Activated T-helper 2 cell treated with anti-CD3 and anti-CD28 coated beads, Interferon-gamma antibody, Interleukin-2, Interleukin-4, amounts not matched to agents 10 μg/mL and 5 μg/mL and 100 μg/mL, durations not matched to agents 14 hours and 24 hours and 36 hours (primary cell): ENCODE results near the gene CXCL8. TPM values are rescaled to one million over a fixed set of nuclear protein-coding genes. Genes with fewer than 3 reads are reported as not detected.
A peak's percentile ranks its signal among the peaks of the same experiment; 100 is the strongest.
"Not testable (repeated sequence)": the region's sequence is repeated elsewhere in the genome, so short reads cannot be mapped to it uniquely, and the experiment has no call there.

Source experiments
- DNase-seq: peaks from one replicate; pipeline ENCODE4 v3.0.0; 2021; ENCODE audit warnings: low spot score
- H3K27ac Mint-ChIP-seq: one replicate; pipeline ENCODE4 v1.8.0; 2021; ENCODE audit warnings: mixed read lengths
- H3K27me3 Mint-ChIP-seq: one replicate; pipeline ENCODE4 v1.8.0; 2021; ENCODE audit warnings: low read depth, mixed read lengths
- H3K36me3 Mint-ChIP-seq: one replicate; pipeline ENCODE4 v1.8.0; 2021; ENCODE audit warnings: low read depth, mixed read lengths
- H3K4me1 Mint-ChIP-seq: one replicate; pipeline ENCODE4 v1.8.0; 2021; ENCODE audit warnings: low read depth, mixed read lengths
- H3K4me3 Mint-ChIP-seq: one replicate; pipeline ENCODE4 v1.8.0; 2021; ENCODE audit warnings: low read depth, mild to moderate bottlenecking, moderate library complexity, mixed read lengths
- H3K9me3 Mint-ChIP-seq: one replicate; pipeline ENCODE4 v1.8.0; 2021; ENCODE audit warnings: mixed read lengths
- intact Hi-C: fragments of 100-400 bp; cut with micrococcal nuclease; formaldehyde crosslinking; loops from one replicate; pipeline ENCODE4 v1.15.1; 2023
- total RNA-seq: library from RNA; stranded (reverse); gene quantifications from 2 replicates; pipeline ENCODE4 v1.2.3, GENCODE V29; 2022

CXCL8 gene
- total RNA-seq: 19.6 and 21.6 TPM in 2 replicates

DNA sequence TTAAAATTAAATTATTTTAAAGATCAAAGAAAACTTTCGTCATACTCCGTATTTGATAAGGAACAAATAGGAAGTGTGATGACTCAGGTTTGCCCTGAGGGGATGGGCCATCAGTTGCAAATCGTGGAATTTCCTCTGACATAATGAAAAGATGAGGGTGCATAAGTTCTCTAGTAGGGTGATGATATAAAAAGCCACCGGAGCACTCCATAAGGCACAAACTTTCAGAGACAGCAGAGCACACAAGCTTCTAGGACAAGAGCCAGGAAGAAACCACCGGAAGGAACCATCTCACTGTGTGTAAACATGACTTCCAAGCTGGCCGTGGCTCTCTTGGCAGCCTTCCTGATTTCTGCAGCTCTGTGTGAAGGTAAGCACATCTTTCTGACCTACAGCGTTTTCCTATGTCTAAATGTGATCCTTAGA is at the start of gene CXCL8:
Gene CXCL8 (plus strand): TSS at position 217 of the 426 bp plus-strand sequence. CDS start 90 bp downstream, at position 307.
- intact Hi-C loops: no loop called here
- no peaks in the 10 kb centered on the region for H3K27me3 Mint-ChIP-seq

DNA sequence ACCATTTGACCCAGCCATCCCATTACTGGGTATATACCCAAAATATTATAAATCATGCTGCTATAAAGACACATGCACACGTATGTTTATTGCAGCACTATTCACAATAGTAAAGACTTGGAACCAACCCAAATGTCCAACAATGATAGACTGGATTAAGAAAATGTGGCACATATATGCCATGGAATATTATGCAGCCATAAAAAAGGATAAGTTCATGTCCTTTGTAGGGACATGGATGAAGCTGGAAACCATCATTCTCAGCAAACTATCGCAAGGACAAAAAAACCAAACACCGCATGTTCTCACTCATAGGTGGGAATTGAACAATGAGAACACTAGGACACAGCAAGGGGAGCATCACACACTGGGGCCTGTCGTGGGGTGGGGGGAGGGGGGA is 49.2 kb upstream of the CXCL8 start:
- H3K9me3 Mint-ChIP-seq, H3K36me3 Mint-ChIP-seq, DNase-seq, H3K27me3 Mint-ChIP-seq, intact Hi-C loops, H3K27ac Mint-ChIP-seq, H3K4me3 Mint-ChIP-seq, H3K4me1 Mint-ChIP-seq: not testable (repeated sequence)

More for the DNA sequence above, at the start of gene CXCL8:
- H3K4me1 Mint-ChIP-seq: peaks cover 4% of the 10 kb centered on the region
- peaks cover 2% of the 10 kb centered on the region for H3K36me3 Mint-ChIP-seq
- DNase-seq: no peak
- H3K4me3 Mint-ChIP-seq: peak within 1 kb of the TSS; percentile 17
- H3K9me3 Mint-ChIP-seq: peaks cover 10% of the 10 kb centered on the region
- no peak within 1 kb of the TSS for H3K27ac Mint-ChIP-seq

GRCh38 chr4:73691759-73692158 is 48.6 kb upstream of the CXCL8 start:
- no peak overlapping the region for H3K27ac Mint-ChIP-seq
- intact Hi-C loops: no loop called here
- H3K4me3 Mint-ChIP-seq: no peak overlapping the region
- no peaks in the 10 kb centered on the region for H3K9me3 Mint-ChIP-seq
- H3K4me1 Mint-ChIP-seq: peaks cover 2% of the 10 kb centered on the region
- H3K36me3 Mint-ChIP-seq: no peaks in the 10 kb centered on the region
- no peak for DNase-seq
- H3K27me3 Mint-ChIP-seq: no peaks in the 10 kb centered on the region

DNA sequence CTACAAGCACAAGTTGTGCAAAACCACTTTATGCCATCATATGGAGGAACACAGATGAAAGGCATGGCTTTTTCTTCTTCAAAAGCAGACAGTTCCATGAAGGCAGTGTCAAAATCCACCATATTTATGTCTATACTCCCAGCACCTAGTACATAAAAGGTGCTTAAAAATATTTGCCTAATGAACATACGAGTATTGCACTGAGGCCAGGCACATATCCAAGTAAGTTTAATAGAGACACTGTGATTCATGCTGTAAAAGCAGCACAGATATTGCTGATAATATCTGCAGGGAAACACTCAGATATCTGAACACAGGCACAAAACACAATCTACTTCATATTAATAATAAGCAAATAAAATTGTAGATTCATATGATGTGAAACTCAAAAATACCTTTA is 48.1 kb upstream of the CXCL8 start:
- no peak overlapping the region for H3K27ac Mint-ChIP-seq
- H3K4me1 Mint-ChIP-seq: peaks cover 2% of the 10 kb centered on the region
- no peaks in the 10 kb centered on the region for H3K27me3 Mint-ChIP-seq
- H3K4me3 Mint-ChIP-seq: no peak overlapping the region
- DNase-seq: no peak
- intact Hi-C loops: no loop called here
- no peaks in the 10 kb centered on the region for H3K36me3 Mint-ChIP-seq
- H3K9me3 Mint-ChIP-seq: no peaks in the 10 kb centered on the region

- H3K4me1 Mint-ChIP-seq: peaks cover 2% of the 10 kb centered on the region
- no peaks in the 10 kb centered on the region for H3K36me3 Mint-ChIP-seq
- H3K9me3 Mint-ChIP-seq: no peaks in the 10 kb centered on the region
- DNase-seq: no peak
- no peak overlapping the region for H3K4me3 Mint-ChIP-seq
- H3K27me3 Mint-ChIP-seq: no peaks in the 10 kb centered on the region
- intact Hi-C loops: no loop called here
- H3K27ac Mint-ChIP-seq: no peak overlapping the region
Measured at GRCh38 chr4:73692701-73693100, 47.7 kb upstream of the CXCL8 start.

DNA sequence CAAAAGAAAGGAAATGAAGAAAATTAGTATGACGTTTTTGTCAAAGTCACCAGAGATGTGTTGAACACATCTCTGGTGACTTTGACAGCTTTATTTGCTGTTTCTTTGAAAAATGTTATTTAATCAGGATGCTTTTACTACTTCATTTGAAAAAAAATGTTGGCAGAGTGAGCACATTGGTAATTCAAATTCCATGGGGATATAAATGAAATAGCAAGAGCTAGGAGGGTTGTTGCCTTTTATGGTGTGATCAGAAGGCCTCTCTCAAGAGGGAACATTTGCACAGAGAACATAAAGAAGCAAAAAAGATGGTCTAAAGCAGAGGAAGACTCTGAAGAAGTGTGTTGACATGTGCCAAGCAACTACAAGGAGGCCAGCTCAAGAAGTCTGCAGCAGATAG is 46.6 kb upstream of the CXCL8 start:
- no peak overlapping the region for H3K4me3 Mint-ChIP-seq
- no peak overlapping the region for H3K27ac Mint-ChIP-seq

GRCh38 chr4:73698217-73698616 is 42.2 kb upstream of the CXCL8 start:
- DNase-seq: no peak
- Mint-ChIP-seq H3K4me1 (no peaks in the 10 kb centered on the region), H3K36me3 (no peaks in the 10 kb centered on the region), H3K4me3 (no peak overlapping the region), H3K27ac (no peak overlapping the region), H3K27me3 (no peaks in the 10 kb centered on the region), H3K9me3 (no peaks in the 10 kb centered on the region)
- intact Hi-C loops: no loop called here

More for the DNA sequence above, 46.6 kb upstream of the CXCL8 start:
- Mint-ChIP-seq H3K36me3 (no peaks in the 10 kb centered on the region), H3K27me3 (no peaks in the 10 kb centered on the region), H3K9me3 (no peaks in the 10 kb centered on the region), H3K4me1 (peaks cover 2% of the 10 kb centered on the region)
- intact Hi-C loops: no loop called here
- no peak for DNase-seq

DNA sequence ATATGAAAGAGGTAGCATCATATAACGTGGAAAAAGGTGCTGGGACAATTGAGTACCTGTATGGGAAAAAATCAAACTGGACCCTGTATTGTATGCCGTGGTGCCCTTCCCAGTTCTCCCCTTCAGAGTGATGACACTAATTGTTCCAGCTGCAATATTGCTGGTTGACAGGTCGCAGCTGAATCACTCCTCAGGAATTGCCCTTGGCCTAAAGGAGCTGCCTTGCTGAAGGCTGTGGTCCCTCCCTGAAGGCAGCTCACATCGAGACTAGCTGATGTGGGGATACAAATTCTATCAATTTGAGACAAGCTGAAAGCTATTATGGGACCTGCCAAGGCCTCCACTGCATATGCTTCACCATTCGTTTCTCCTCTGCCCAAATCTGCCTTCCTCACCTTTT is 39.3 kb upstream of the CXCL8 start:
- Mint-ChIP-seq H3K27ac (no peak overlapping the region), H3K9me3 (no peaks in the 10 kb centered on the region), H3K4me1 (peaks cover 11% of the 10 kb centered on the region), H3K36me3 (no peaks in the 10 kb centered on the region), H3K27me3 (no peaks in the 10 kb centered on the region), H3K4me3 (no peak overlapping the region)
- intact Hi-C loops: no loop called here
- no peak for DNase-seq

GRCh38 chr4:73702796-73703287 is 37.5 kb upstream of the CXCL8 start:
- intact Hi-C loops: no loop called here
- no peak overlapping the region for H3K4me3 Mint-ChIP-seq
- no peaks in the 10 kb centered on the region for H3K9me3 Mint-ChIP-seq
- DNase-seq: no peak
- H3K4me1 Mint-ChIP-seq: peaks cover 18% of the 10 kb centered on the region
- no peak overlapping the region for H3K27ac Mint-ChIP-seq
- no peaks in the 10 kb centered on the region for H3K36me3 Mint-ChIP-seq
- H3K27me3 Mint-ChIP-seq: no peaks in the 10 kb centered on the region

- Mint-ChIP-seq H3K4me3 (no peak overlapping the region), H3K9me3 (no peaks in the 10 kb centered on the region), H3K36me3 (no peaks in the 10 kb centered on the region), H3K4me1 (peaks cover 19% of the 10 kb centered on the region), H3K27ac (no peak overlapping the region), H3K27me3 (no peaks in the 10 kb centered on the region)
- intact Hi-C loops: no loop called here
- DNase-seq: no peak
Measured at GRCh38 chr4:73703320-73703719, 37.0 kb upstream of the CXCL8 start.

DNA sequence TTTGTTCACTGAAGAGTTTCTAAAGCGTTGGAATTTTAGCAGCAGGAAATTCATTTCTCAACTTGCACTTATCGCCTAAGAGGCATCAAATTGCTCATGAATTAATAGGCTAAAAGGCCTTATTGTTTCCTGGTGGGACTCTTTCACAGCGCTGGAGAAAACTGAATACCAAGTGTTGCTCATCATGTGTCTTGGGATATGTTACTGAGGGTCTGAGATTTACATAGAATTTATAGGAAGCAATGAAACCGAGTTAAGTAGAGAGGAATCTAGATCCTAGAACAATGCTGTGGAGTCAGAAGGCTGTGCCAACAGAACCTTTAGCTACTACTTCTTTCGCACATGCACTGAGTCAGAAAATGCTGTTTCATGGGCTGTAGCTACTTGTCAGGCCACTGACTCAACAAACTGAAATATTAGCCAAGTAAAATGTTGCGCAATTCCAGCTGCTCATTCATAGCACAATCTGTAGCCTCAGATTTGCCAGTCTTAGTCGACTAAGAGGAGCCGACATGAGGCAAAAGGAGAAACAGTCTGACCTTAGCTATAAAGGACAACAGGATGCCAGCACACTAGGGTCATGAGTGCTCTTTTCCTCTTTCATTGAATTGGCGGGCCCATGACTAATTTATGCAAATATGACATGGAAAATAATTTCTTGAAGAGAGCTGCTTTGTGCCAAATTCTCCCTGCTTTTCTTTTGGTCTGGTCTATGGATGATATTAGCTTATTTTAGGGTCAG is 35.9 kb upstream of the CXCL8 start:
- Mint-ChIP-seq H3K4me3 (no peak overlapping the region), H3K27ac (no peak overlapping the region), H3K27me3 (no peaks in the 10 kb centered on the region)

DNA sequence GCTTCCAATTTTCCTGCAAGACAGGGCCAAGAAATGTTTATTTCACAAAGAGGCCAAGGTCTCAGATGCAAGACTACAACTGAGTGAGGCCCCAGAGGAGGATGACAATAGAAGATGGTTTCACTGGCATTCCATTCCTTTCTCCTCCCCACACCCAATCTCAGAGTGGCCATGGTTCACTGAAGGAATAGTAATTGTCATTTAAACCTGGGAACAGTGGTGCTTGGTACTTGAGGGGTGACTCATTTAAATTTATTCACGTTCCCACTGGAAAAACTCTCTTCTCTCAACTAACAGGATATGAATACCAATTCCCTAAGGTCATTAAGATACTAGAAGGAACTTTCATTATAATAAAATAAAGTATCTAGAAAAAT is 35.3 kb upstream of the CXCL8 start:
- intact Hi-C loops: no loop called here
- no peaks in the 10 kb centered on the region for H3K9me3 Mint-ChIP-seq
- no peak for DNase-seq
- H3K27me3 Mint-ChIP-seq: no peaks in the 10 kb centered on the region
- peaks cover 27% of the 10 kb centered on the region for H3K4me1 Mint-ChIP-seq
- H3K36me3 Mint-ChIP-seq: peaks cover 3% of the 10 kb centered on the region
- no peak overlapping the region for H3K4me3 Mint-ChIP-seq
- H3K27ac Mint-ChIP-seq: no peak overlapping the region

More for the DNA sequence above, 35.9 kb upstream of the CXCL8 start:
- no peaks in the 10 kb centered on the region for H3K9me3 Mint-ChIP-seq
- H3K4me1 Mint-ChIP-seq: peaks cover 23% of the 10 kb centered on the region
- intact Hi-C loops: no loop called here
- DNase-seq: no peak
- no peaks in the 10 kb centered on the region for H3K36me3 Mint-ChIP-seq

DNA sequence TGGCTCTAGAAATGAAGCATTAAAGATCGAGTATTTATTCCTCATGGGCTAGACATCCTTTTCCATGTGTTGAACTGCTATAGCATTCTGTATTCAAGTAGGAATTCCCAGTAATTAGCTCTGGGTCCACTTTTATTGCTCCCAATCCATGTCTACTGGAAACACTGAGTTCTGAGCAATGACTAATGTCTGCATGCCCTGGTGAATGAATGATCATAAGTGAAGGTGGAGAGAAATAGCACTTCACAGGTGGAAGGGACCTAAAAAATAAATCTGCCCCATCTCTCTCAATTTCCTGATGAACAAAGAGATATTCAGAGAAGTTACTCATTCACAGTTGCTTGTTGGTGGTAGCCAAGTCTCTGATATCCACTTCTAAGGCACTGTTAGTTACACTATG is 34.6 kb upstream of the CXCL8 start:
- intact Hi-C loops: no loop called here
- Mint-ChIP-seq H3K4me1 (peaks cover 28% of the 10 kb centered on the region), H3K27ac (no peak overlapping the region), H3K27me3 (no peaks in the 10 kb centered on the region), H3K4me3 (no peak overlapping the region), H3K9me3 (no peaks in the 10 kb centered on the region), H3K36me3 (peaks cover 5% of the 10 kb centered on the region)
- DNase-seq: no peak
